HG02943 (cell line): Measurements from ENCODE around the gene OGFOD1.
A peak's percentile ranks its signal among the peaks of the same experiment; 100 is the strongest.

Experiments
- ATAC-seq: cut with Tn5 transposase; IDR thresholded peaks from one replicate; pipeline ENCODE4 v1.9.1; 2021; ENCODE audit warnings: mild to moderate bottlenecking, low read depth, moderate library complexity; ENCODE audit not compliant: unreplicated experiment

The OGFOD1 gene

DNA sequence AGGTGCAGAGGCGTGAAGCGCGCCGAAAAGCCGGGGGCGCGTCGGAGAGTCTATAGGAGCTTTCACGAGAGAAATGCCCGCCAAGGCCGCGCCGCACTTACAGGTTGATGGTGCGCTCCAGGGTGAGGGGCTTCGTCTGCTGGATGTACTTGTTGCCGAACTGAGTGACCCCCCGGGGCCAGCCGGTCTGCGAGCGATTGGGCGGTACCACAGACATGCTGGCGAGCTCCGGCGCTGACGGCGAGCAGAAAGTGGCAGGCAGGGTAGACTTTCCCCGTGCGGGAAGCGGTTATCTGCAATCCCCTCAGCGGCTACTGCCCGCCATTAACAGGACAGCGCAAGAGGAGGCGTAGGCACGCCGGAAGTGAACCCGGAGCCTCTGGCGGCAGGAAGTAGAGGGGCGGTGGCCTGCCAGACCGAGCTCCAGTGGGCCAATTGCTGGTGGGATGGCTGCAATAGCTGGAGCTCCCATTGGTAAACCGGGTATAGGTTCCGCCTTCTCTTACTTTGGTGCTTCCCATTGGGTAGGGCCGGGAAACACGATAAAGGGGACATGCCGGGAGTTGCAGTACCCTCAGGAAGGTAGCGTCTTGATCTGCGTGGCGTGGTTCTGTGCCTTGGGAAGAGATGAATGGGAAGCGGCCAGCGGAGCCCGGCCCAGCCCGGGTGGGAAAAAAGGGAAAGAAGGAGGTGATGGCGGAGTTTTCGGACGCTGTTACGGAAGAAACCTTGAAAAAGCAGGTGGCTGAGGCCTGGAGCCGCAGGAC is at the start of gene OGFOD1, which contains the start of gene NUDT21:
TSS of gene OGFOD1 (plus strand) at position 569 of the 767 bp plus-strand sequence. CDS start at position 628, 59 bp downstream.
TSS of gene NUDT21 (minus strand) at position 347 of the 767 bp plus-strand sequence. CDS start at position 217, 130 bp downstream.
- ATAC-seq = peak; percentile 98

DNA sequence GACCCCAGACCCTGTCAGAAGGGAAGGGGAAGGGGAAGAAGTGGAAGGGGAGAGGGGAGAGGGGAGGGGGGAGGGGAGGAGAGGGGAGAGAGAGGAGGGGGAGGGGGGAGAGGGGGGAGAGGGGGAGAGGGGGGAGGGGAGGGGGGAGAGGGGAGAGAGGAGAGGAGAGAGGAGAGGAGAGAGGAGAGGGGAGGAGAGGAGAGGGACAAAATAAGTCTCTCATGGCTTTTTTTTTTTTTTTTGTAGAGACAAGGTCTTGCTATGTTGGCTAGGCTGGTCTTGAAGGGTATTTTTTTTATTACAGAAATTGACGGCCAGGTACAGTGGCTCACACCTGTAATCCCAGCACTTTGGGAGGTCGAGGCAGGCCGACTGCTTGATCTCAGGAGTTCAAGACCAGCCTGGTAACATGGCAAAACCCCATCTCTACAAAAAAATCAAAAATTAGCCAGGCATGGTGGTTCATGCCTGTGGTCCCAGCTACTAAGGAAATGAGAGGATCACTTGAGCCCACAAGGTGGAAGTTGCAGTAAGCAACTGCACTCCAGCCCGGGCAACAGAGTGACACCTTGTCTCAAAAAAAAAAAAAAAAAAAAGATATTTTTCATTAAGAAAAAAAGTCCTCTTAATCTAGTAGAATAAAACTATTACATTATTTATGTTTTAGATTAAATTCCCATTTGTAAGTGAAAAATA is 45.2 kb upstream of the OGFOD1 start:
- ATAC-seq = no peak

DNA sequence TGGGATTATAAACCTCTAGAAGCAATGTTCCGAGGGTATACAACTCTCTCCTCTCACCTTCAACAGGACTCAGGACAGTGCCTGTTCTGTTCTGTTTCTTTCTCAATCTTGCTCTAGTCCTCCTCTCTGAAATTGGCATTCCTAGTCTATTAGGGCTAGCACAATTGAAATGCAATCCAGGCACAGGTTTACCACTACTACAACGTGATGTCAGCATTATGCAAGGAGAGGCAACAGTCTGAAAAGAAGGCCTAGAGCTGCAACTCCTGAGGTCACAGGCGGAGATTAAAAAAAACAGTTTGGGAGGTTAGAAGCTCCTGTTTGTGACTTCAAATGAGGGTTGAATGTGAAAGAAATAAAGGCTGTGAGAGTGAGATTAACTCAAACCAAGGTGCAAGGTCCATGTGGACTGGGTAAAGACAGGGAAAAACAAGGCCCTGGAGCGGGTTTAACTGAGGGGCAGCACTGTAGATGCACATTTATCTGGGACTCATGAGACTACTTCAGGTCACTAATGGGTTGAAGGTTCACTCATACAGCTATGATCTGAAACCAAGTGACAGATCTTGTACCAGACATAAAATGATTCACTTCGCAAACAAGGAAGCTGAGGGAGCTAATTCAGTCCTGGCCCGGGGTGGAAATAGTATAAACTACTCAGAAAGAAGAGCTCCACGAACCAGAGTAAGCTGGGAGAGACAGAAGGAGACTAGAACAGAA is 42.8 kb upstream of the OGFOD1 start:
- no peak for ATAC-seq

DNA sequence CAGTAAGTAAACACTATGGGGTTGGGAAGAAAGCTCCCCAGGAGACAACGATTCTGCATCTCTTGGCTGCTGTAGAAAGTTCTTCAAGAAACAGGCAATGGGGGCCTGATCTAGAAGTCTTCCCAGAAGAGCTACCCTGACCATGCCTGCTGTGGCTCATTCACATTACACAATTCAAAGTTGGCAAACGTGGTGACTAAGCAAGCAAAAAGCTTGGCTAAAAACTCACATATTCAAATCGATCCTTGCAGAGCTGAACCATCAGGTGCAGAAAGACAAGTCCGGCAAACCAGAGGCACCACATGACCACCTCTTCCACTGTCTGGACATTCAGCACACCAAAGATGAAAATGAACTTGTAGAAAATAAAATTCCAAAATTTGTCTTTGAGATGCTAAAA is 42.2 kb upstream of the OGFOD1 start:
- no peak for ATAC-seq

DNA sequence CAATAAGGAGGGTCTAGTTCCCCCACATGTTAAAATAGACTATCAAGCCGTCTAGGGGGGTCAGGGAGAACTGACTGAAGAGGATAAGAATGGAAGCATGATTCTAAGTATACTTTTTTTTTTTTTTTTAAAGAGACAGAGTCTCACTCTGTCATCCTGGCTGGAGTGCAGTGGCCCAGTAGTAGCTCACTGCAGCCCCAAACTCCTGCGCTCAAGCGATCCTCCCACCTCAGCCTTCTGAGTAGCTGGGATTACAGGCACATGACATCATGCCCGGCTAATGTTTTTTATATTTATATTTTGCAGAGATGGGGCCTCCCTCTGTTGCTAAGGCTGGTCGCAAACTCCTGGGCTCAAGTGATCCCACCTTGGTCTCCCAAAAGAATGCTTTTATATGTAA is 40.2 kb upstream of the OGFOD1 start:
- no peak for ATAC-seq

DNA sequence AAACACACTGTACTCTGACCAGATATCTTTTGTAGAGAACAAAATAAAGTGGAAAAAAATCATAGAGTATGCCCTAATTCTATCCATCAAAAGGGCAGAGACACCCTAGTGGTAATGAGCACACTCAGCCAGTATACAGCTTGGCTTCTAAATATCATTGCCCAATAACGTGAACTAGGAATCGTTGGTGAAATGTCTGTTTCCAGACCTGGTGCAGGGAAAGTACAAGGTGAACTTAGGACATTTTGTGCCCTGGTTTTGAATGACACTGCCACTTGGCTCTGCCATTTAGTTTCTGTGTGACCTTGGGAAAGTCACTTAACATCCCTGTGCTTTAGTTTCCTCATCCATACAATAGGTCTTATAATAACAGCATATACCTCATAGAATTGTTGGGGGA is 39.7 kb upstream of the OGFOD1 start:
- ATAC-seq = no peak

DNA sequence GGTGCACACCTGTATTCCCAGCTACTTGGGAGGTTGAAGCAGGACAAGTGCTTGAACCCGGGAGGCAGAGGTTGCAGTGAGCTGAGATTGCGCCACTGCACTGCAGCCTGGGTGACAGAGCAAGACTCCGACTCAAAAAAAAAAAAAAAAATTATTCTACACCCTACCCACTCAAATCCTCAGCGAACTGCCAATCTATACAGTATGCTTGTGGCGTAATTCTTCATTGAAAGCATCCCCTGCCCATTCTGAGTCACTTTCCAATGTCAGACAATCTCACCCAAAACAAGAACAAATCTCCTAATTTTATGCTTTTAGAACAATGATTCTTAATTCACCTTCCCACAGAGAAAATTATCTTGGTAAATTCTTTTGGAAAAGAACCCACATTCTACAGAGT is 38.0 kb upstream of the OGFOD1 start:
- no peak for ATAC-seq

DNA sequence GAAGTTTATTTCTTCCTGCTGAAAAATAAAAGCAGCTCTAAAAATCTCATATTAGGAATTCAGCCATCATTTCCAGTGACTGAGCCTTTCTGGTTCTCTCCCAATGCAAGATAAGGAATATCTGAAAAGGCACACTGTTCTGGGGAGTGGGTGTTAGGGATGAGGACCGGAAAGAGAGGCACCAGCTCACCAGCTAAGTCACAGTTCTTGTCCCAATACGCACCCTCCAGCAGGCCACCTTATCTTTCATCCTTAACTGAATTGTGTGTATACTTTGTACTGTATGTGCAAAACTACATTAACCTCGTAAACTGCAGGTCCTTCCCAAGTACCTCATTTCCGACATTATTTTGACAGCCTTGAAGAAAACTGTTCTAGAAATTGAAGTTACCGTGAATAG is 37.0 kb upstream of the OGFOD1 start:
- ATAC-seq = no peak

DNA sequence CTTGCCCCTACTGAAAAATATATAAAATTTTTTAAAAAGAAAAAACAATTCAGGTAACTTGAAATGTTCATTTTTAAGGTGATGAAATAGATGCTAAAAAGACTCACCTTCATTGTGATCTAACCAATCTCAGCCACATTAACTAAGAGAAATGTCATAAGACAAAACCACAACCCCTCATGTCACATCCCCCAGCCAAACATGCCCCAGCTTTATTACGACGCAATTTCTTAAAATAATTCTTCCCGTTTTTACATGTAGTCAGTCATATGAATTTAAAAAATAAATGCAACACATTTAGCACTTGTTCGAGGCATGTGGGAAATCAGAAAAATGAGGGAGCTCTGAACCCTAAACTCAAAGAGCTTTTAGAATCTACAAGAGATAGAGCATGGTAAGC is 35.5 kb upstream of the OGFOD1 start:
- ATAC-seq = no peak

DNA sequence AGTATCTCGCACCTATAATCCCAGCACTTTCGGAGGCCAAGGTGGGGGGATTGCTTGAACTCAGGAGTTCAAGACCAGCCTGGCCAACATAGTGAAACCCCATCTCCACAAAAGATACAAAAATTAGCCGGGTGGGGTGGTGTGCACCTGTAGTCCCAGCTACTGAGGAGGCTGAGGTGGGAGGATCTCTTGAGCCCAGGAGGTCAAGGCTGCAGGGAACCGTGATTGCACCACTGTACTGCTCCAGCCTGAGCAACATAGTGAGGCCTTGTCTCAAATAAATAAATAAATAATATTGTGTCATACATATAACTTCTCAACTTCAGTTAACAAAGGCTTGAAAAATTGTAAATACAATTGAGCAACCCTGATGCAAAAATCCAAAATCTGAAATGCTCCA is 34.2 kb upstream of the OGFOD1 start:
- ATAC-seq = no peak

DNA sequence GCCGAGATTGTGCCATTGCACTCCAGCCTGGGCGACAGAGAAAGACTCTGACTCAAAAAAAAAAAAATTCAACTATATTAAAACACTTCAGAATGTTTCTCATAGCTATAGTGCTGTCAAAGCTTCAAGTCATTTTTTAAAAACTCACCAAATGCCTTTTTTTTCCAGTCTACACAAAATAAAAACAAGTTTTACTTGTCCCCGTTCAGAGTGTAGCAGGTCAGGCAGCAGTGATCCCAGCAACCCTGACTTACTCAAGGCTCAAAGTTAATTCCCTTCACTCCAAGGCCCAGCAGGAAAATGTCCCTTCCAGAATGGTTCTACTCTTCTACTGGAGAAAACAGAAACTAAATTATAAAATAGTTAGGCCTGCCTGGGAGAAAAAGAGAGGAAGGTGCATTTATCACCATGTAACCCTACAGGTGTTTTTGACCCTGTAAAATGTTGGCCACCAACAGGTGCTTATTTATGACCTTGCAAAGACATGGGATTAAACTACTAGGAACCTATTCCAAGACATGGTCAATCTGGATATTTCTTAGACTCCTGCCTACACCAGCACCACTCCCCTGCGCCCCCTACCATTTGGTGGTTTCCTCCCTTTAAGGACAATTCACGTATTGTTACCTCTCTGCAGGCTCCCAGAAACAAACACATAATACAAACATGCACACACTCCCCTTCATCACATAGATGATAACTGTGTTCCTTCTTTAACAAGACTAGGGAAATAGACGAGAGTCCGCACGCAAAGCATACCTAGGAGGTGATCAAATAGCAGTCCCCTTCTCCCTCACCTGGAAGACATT is 31.4 kb upstream of the OGFOD1 start:
- no peak for ATAC-seq

DNA sequence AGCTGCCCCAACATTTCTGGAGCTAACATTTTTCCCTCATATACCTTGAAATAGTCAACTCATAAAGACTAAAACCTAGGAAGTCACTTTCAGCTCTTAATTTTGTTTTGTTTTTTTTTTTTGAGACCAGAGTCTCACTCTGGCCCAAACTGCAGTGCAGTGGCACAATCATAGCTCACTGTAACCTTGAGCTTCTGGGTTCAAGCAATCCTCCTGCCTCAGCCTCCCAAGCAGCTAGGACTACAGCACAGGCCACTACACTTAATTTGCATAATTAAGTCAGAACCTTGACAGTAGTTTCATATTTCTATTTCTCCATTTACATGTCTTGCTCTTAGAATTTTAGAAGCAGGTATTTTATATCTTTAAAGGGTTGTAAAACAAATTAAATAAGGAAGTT is 30.7 kb upstream of the OGFOD1 start:
- ATAC-seq = no peak

DNA sequence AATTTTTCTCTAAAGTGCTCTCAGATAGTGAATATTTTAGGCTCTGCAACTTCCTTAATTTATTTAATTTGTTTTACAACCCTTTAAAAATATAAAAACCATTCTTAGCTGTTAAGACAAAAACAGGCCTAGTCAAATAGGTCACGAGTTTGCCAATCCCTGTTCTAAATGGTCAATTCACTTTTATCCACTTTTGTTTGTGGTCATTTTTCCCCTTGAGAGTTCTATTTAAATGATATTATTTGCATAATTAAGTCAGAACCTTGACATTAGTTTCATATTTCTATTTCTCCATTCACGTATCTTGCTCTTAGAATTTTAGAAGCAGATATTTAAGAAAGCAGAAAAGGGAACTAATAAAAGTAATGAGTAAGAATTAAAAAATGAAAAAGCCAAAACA is 30.0 kb upstream of the OGFOD1 start:
- no peak for ATAC-seq

DNA sequence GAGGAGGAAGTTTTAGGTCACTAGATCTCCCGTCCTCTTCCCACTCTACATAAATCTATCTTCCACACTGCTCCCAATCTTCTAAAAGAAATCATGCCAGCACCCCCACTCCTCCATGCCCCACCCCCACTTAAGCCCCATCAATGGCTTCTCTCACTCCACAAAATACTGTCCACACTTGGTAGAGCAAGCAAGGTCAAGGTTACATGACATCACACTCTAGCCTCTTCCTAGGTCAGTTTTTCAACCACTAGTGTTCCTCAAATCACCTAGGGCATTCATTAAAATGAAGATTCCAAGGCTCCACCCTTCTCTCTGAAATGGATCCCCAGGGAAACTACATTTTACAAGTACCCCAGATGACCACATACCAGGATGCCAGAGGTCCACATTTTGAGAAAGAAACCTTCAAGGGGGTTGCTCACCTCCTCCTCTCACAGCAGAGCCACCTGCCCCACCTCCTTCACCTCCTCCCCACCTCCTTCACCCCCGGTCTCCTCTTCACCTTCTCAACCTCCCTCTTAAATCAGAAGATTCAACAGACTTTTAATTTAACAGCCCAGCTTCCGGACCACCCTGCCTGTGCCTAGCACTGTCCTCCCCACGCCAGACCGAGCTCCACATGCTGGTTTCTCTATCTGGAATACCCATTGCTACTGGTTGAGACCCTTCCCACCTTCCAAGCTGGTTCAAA is 29.2 kb upstream of the OGFOD1 start:
- ATAC-seq = no peak

DNA sequence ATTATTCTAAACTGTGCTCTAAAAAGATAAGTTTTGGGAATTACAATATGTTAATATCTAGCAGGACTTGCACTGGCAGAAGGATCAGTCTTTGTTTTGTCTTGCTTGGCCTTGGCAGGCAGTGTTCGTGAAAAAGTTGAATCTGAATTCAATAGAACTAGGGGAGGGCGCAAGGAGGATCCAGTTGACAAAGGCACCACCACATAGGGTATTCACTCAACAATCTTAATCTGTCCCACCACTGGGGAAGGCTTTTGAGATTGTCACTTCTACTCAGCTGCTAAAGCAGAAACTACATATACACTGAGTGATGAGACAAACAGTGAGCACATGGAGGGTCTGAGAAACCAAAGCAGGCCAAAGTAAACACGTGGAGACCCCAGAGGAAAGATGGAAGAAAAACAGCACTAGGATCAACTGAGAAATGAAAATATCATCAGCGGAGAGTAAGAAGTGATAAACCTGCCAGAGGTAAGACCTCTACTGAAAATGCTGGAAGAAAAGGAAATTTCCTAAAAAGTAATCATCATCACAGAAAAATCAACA is 28.4 kb upstream of the OGFOD1 start:
- no peak for ATAC-seq

DNA sequence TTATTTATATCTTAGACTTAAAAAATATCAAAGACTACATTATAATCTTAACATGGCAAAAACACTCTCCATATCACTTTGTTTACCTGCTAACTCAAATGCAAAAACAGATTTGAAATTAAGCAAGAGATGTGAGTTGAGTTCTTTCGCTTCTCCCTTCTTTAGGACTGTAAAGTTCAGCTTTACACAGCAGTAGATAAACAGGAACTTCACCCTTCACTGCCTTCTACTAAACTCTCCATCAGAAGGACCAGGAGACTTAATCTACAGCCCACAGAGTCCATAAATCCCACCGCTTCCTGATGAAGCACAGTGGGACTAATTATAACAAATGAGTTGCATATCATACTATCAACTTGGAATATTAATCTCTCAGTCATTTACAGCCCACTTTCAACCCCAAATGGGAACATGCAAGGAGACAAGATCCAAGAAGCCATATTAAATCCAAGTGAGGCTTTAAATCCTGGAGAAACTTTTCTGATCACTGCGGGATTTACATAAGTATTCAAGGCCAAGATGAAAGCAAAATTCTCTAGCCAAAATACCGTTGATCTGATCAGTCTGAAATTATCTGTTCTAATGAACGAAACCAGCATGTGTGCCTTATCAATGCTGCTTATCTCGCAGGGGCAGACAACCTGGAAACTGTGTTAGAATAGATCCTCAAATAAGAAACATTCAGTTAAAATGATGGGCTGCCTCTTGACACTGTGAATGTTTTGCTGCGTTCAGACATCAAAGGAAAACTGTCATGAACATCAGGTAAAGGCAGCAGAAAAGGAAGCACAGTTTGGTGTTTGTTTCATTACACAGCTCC is 27.6 kb upstream of the OGFOD1 start:
- ATAC-seq = no peak

DNA sequence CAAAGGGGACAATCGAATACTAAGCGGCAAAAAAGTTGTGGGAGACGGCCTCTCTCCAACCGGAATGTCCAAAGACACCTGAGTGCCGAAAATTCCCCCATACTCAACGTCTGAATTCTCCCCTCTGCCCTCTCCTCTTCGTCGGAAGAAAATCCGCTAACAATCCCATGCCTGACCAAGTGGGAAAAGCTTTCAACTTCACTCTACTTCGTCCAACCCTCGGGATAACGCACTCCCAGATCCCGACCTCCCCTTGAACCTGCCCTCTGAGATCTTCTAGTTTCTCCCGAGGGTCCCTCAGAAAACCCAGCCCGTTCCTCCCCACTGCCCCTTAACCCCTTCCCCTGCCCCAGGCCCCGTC is 27.0 kb upstream of the OGFOD1 start:
- no peak for ATAC-seq

DNA sequence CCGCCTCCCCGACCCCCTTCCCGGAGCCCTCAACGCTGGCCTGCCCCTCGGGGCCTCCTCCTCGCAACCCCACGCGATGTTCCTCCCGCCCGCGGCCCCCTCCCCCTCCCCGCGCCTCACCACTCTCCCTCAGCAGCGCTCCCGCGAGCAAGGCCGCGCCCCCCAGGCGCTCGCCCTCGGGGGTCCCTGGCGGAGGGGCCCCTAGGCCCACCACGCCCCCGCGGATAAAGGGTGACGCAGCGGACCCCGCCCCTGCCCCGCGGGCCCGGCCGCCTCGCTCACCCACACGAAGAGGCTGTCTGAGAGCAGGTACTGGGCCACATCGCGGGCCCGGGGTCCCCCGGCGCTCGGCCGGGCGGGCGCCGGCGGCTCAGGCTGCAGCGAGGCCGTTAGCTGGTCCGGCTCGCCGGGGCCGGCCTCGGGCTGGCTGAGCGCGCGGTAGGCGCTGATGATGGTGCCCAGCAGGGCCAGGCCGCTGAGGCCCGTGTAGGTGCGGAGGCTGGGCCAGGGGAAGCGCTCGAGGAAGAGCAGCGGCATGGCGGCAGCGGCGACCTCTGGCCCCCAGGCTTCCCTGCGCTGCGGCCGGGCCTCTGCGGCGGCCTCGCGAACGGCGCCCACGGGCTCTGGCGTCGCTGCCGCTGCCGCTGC is 26.4 kb upstream of the OGFOD1 start:
- ATAC-seq = peak; percentile 34
